ENCODE results near the gene COL21A1. TPM values are rescaled to one million over a fixed set of nuclear protein-coding genes. Genes with fewer than 3 reads are reported as not detected.

COL21A1 gene
- total RNA-seq, 1 experiment from 2014 or later: 1.8 TPM

- Mint-ChIP-seq H3K9me3 (no peaks in the 10 kb centered on the region), H3K27ac (no peak overlapping the region), H3K36me3 (ENCODE audit: insufficient read depth in 1 of 3, low read depth in 3 of 3) (no peaks in the 10 kb centered on the region; a peak in 1 of 7 replicates), H3K4me1 (peaks cover 0 to 2% of the 10 kb centered on the region in 2 experiments; a peak in 1 of 4 replicates), H3K27me3 (ENCODE audit: low read depth) (no peaks in the 10 kb centered on the region), H3K4me3 (no peak overlapping the region)
- Histone ChIP-seq H2BK5ac (ENCODE audit: insufficient read length, low read length) (no peak overlapping the region), H3K4me2 (ENCODE audit: insufficient read depth, insufficient read length, low read length) (no peak overlapping the region), H3K9ac (ENCODE audit: extremely low read depth, insufficient read length, low read length) (no peak overlapping the region), H3K14ac (ENCODE audit: insufficient read depth, low read length) (no peak overlapping the region), H2AK5ac (ENCODE audit: insufficient read length, low read length) (no peak overlapping the region), H3K79me2 (ENCODE audit: insufficient read depth, low read length) (no peaks in the 10 kb centered on the region), H2AFZ (ENCODE audit: low read length) (no peak overlapping the region), H3K23me2 (ENCODE audit: insufficient read length, low read depth, low read length, poor library complexity, severe bottlenecking) (no peaks in the 10 kb centered on the region), H3K4ac (ENCODE audit: low read depth, low read length) (no peak overlapping the region), H3K4me1 (ENCODE audit: insufficient read depth, low read length) (no peaks in the 10 kb centered on the region), H2BK20ac (ENCODE audit: low read depth, low read length, poor library complexity, severe bottlenecking) (no peak overlapping the region), H4K8ac (replicated peaks; ENCODE audit: insufficient read length, low read depth, low read length) (no peak overlapping the region), H3K27me3 (ENCODE audit: insufficient read depth, low read length) (no peaks in the 10 kb centered on the region), H2BK12ac (ENCODE audit: insufficient read length, low read depth, low read length) (no peak overlapping the region), H2BK120ac (ENCODE audit: low read depth, low read length, poor library complexity, severe bottlenecking) (no peak overlapping the region), H4K5ac (ENCODE audit: insufficient read length, low read depth, low read length) (no peak overlapping the region), H3T11ph (ENCODE audit: low read length) (no peak overlapping the region), H3K23ac (ENCODE audit: insufficient read length, low read depth, low read length) (no peak overlapping the region), H3K27ac (ENCODE audit: insufficient read length, low read depth, low read length) (no peak overlapping the region), H3K9me3 (ENCODE audit: control insufficient read depth, low read depth, low read length) (no peaks in the 10 kb centered on the region), H3K79me1 (ENCODE audit: insufficient read depth, low read depth, low read length, poor library complexity, severe bottlenecking) (no peaks in the 10 kb centered on the region), H4K91ac (ENCODE audit: insufficient read length, low read depth, low read length) (no peak overlapping the region), H4K20me1 (ENCODE audit: control insufficient read depth, insufficient read depth, insufficient read length) (no peaks in the 10 kb centered on the region), H3K18ac (ENCODE audit: insufficient read length, low read depth, low read length) (no peak overlapping the region), H3K56ac (ENCODE audit: insufficient read length, low read depth, low read length) (no peak overlapping the region), H2BK15ac (ENCODE audit: low read depth, low read length) (no peak overlapping the region)
- WGBS (ENCODE audit: extremely low coverage, insufficient read length, low lambda C conversion rate): no CpG with 5 or more reads among the region's 2 CpGs
- no peak for TF ChIP-seq CTCF (conservative IDR thresholded peaks at IDR 0.05)
- DNase-seq: no peak
These were observed 103.6 kb downstream of the COL21A1 start for GRCh38 chr6:56143796-56144195.
